Activated CD8-positive, alpha-beta memory T cell treated with anti-CD3 and anti-CD28 coated beads, Interleukin-2, amount 50 U/mL, for 4 hours (primary cell): Measurements from ENCODE around the gene OXT.

ENCODE experiments used
- DNase-seq: peaks from one replicate; pipeline ENCODE4 v3.0.0-alpha.2; 2020

Gene OXT

GRCh38 chr20:3115190-3116107 is 44.0 kb downstream of the OXT start:
- DNase-seq = no peak

GRCh38 chr20:3116341-3116740 is 44.9 kb downstream of the OXT start:
- no peak for DNase-seq

GRCh38 chr20:3117839-3118379 is 46.5 kb downstream of the OXT start:
- peak; percentile 40 for DNase-seq

GRCh38 chr20:3119044-3119443 is 47.6 kb downstream of the OXT start:
- DNase-seq = no peak

GRCh38 chr20:3121271-3121911 is 50.0 kb downstream of the OXT start:
- no peak for DNase-seq
